ENCODE results near the gene SLC25A27. TPM values are rescaled to one million over a fixed set of nuclear protein-coding genes. Genes with fewer than 3 reads are reported as not detected.

Gene SLC25A27
- polyA plus RNA-seq, 3 donors: 32.6 to 72.9 (median 44.8) TPM

- DNase-seq (ENCODE audit: extremely low read depth in 1 of 11, low read depth in 9 of 11, low spot score in 4 of 11): no peak
Measured at GRCh38 chr6:46688966-46689335, 36.2 kb downstream of the SLC25A27 start.

- DNase-seq (ENCODE audit: extremely low read depth in 1 of 11, low read depth in 9 of 11, low spot score in 4 of 11): no peak
Measured at GRCh38 chr6:46689657-46690056, 36.9 kb downstream of the SLC25A27 start.

- DNase-seq (ENCODE audit: extremely low read depth in 1 of 11, low read depth in 9 of 11, low spot score in 4 of 11): no peak
Measured at GRCh38 chr6:46690141-46690755, 37.5 kb downstream of the SLC25A27 start.

- no peak for DNase-seq (ENCODE audit: extremely low read depth in 1 of 11, low read depth in 9 of 11, low spot score in 4 of 11)
Measured at GRCh38 chr6:46690911-46691451, 38.2 kb downstream of the SLC25A27 start.

GRCh38 chr6:46699970-46700369, 47.2 kb downstream of the SLC25A27 start:
- DNase-seq (ENCODE audit: extremely low read depth in 1 of 11, low read depth in 9 of 11, low spot score in 4 of 11): no peak

GRCh38 chr6:46704562-46704961, 51.8 kb downstream of the SLC25A27 start:
- DNase-seq (ENCODE audit: extremely low read depth in 1 of 11, low read depth in 9 of 11, low spot score in 4 of 11): peak in 9 of 11 donors; percentile 3 to 15 (median 9)

GRCh38 chr6:46706464-46706863, 53.7 kb downstream of the SLC25A27 start:
- DNase-seq (ENCODE audit: extremely low read depth in 1 of 11, low read depth in 9 of 11, low spot score in 4 of 11): no peak

- DNase-seq (ENCODE audit: extremely low read depth in 1 of 11, low read depth in 9 of 11, low spot score in 4 of 11): no peak
Measured at GRCh38 chr6:46711491-46711890, 58.7 kb downstream of the SLC25A27 start.

- DNase-seq (ENCODE audit: extremely low read depth in 1 of 11, low read depth in 9 of 11, low spot score in 4 of 11): no peak
Measured at GRCh38 chr6:46715141-46715540, 62.4 kb downstream of the SLC25A27 start.

- DNase-seq (ENCODE audit: extremely low read depth in 1 of 11, low read depth in 9 of 11, low spot score in 4 of 11): no peak
Measured at GRCh38 chr6:46719099-46719498, 66.3 kb downstream of the SLC25A27 start.

- no peak for DNase-seq (ENCODE audit: extremely low read depth in 1 of 11, low read depth in 9 of 11, low spot score in 4 of 11)
Measured at GRCh38 chr6:46720401-46720800, 67.6 kb downstream of the SLC25A27 start.

Other genes starting within 250 kb of the SLC25A27 start
- gene RCAN2, start 161.5 kb upstream of the SLC25A27 start, polyA plus RNA-seq (ENCODE audit: insufficient read length in 3 of 3): 10 to 100 TPM; 19.9 to 22.6 (median 22.4) TPM
- gene CYP39A1, start 157 bp upstream of the SLC25A27 start, polyA plus RNA-seq (ENCODE audit: insufficient read length in 3 of 3): 1 to 10 TPM; 8.0 to 8.6 (median 8.6) TPM
- gene TDRD6, start 34.9 kb downstream of the SLC25A27 start, polyA plus RNA-seq (ENCODE audit: insufficient read length in 3 of 3): 1 to 10 TPM; 2.1 to 3.6 (median 2.1) TPM
- gene PLA2G7, start 82.4 kb downstream of the SLC25A27 start, polyA plus RNA-seq (ENCODE audit: insufficient read length in 3 of 3): 1 to 10 TPM; 2.7 to 3.1 (median 2.8) TPM
- not detected for gene ANKRD66, start 94.0 kb downstream of the SLC25A27 start, polyA plus RNA-seq (ENCODE audit: insufficient read length in 3 of 3)
- gene MEP1A, start 140.4 kb downstream of the SLC25A27 start, polyA plus RNA-seq (ENCODE audit: insufficient read length in 3 of 3): under 1 TPM in 1 of 3 donors, not detected in 2; 0.26 TPM